GM21528 (cell line): ENCODE measurements around the gene KLRG1.

Experiments used
- ATAC-seq: cut with Tn5 transposase; IDR thresholded peaks from one replicate; pipeline ENCODE4 v1.9.1; 2021; ENCODE audit warnings: mild to moderate bottlenecking, moderate library complexity; ENCODE audit not compliant: unreplicated experiment, low FRiP score

KLRG1 gene

GRCh38 chr12:9039397-9039977 lies 50.1 kb downstream of the KLRG1 start:
- ATAC-seq = no peak

- no peak for ATAC-seq
Observed at GRCh38 chr12:9040484-9041186, 51.3 kb downstream of the KLRG1 start.

- no peak for ATAC-seq
Observed at GRCh38 chr12:9041321-9041720, 52.0 kb downstream of the KLRG1 start.

- ATAC-seq = no peak
Observed at GRCh38 chr12:9043766-9044165, 54.4 kb downstream of the KLRG1 start.

- ATAC-seq = no peak
Observed at GRCh38 chr12:9047105-9047504, 57.8 kb downstream of the KLRG1 start.

- no peak for ATAC-seq
Observed at GRCh38 chr12:9048930-9049329, 59.6 kb downstream of the KLRG1 start.

- ATAC-seq = no peak
Observed at GRCh38 chr12:9049520-9050133, 60.3 kb downstream of the KLRG1 start.

- no peak for ATAC-seq
Observed at GRCh38 chr12:9050521-9051157, 61.3 kb downstream of the KLRG1 start.

- no peak for ATAC-seq
Observed at GRCh38 chr12:9051158-9051550, 61.8 kb downstream of the KLRG1 start.

GRCh38 chr12:9052610-9053009 lies 63.3 kb downstream of the KLRG1 start:
- ATAC-seq = no peak
